ENCODE results near the gene TREML1. TPM values are rescaled to one million over a fixed set of nuclear protein-coding genes. Genes with fewer than 3 reads are reported as not detected.
"Not testable (repeated sequence)": the region's sequence is repeated elsewhere in the genome, so short reads cannot be mapped to it uniquely, and the experiment has no call there.

TREML1 gene, protein sequence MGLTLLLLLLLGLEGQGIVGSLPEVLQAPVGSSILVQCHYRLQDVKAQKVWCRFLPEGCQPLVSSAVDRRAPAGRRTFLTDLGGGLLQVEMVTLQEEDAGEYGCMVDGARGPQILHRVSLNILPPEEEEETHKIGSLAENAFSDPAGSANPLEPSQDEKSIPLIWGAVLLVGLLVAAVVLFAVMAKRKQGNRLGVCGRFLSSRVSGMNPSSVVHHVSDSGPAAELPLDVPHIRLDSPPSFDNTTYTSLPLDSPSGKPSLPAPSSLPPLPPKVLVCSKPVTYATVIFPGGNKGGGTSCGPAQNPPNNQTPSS
- polyA plus RNA-seq (2013, experiment 1 of 2; ENCODE audit: insufficient read length): not detected
- not detected for polyA plus RNA-seq (2013, experiment 2 of 2; ENCODE audit: insufficient read length)

DNA sequence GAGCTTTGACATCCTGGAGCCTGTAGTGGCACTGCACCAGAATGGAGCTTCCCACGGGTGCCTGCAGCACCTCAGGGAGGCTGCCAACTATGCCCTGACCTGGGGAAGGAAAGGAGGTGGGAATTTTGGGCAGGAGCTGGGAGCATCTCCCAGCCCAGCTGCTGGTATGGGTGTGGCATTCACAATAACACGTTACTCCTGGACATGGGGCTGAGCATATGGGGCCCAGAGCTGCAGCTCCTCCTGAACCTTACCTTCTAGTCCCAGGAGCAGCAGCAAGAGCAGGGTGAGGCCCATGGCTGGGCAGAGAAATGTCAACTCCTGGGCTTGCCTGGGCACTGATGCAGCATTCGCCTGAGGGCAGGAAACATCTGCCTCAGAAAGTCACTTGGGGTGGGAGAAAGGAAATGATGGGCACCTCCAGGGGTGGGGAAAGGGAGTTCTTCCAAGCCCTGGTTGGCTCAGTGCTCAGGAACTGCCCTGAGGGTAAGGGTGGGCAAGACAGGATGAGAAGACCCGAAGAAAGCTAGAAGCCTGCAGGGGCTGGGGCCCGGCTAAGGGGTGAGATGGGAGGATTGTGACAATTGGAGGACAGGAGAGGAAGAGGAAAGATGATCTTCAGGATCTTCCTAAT, at the start of gene TREML1:
TREML1 (minus strand) TSS at position 356 of the 634 bp plus-strand sequence; CDS start at position 297, 59 bp downstream.
- DNase-seq: no peak

DNA sequence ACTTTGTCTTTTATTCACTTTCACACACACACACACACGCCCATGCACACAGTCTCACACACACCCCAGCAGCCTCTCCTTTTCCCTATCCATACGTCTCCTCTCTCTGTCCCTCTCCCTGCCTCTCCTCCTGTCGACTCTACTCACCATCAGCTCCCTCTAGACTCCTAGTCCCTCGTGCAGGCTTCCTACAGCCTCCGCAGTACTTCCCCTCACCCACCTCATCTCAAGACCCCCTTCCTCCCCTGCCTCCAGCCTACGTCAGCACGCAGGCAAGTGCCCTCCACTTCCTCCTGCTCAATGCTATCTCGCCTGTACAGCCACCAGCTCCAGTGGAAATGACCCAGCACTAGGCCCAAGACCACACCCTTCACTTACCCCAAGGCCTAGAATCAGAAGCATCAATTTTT, 47.6 kb upstream of the TREML1 start:
- no peak for DNase-seq

DNA sequence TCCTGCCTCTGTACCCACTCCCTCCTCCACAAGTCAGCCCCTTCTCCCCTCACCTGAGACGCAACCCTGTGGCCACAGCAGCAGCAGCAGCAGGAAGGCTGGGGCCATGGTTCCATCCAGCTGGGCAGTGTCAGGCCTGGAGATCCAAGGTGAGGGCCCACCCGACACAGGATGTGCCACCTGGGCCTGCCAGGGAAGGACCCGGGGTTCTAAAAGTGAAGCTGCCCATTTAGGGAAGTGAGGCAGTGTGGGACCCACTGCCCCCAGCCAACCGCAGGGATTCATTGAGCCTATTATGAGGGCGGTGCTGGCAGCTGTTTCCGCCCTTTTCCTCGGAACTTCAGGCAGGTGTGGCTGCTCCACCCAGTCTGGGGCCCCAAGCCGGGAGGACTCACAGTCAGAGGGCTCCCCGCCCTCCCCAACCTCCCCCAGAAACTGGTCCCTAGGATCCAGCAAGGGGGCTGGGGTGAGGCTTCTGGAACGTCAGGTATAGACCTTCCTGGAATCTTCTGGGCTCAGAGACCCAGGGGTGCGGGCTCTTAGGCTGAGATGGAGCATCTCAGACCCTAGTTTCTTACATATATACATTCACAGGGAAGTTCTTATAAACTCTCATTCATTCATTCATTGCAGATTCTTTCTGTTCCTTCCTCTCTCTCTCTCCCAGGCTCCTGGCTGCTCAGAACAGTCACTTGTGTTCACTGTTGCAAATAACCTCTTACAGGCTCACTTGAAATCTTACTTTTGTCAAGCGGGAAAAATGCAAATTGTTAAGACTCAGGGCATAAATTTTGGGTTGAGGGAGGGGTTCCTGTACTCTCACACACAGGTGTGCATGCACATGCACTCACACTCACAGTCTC, 47.0 kb upstream of the TREML1 start, which contains the start of gene TREML2:
TREML2 (minus strand) TSS at position 249 of the 863 bp plus-strand sequence; CDS start at position 108, 141 bp downstream.
- DNase-seq: no peak

DNA sequence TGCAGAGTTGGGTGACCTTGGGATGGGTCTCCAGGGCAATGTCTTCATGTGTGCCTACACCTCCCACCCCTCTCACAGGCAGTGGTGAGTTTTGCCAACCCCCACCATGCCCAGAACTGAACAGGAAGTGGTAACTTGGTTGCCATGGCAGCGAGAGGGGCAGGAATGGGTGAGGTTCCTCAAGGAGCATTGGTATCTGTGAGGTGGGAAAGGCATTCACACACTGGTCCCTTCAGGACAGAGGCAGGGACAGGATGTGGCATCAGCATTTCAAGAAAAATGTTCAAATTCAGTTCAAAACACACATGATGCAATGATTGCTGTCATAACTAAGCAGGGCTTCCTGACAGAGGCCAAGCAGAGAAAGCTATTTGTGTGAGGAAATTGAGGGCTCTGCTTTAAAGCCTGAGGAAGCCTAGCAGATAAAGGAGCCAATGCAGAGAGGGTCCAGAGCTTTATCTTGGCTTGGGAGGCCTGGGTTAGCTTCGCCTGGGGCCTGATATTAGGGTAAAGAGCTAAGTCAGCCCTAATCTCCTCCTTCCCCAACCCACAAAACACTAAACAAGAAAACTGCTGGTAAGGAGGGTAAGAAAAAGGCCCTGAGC, 46.3 kb upstream of the TREML1 start:
- peak; percentile 57 for DNase-seq

DNA sequence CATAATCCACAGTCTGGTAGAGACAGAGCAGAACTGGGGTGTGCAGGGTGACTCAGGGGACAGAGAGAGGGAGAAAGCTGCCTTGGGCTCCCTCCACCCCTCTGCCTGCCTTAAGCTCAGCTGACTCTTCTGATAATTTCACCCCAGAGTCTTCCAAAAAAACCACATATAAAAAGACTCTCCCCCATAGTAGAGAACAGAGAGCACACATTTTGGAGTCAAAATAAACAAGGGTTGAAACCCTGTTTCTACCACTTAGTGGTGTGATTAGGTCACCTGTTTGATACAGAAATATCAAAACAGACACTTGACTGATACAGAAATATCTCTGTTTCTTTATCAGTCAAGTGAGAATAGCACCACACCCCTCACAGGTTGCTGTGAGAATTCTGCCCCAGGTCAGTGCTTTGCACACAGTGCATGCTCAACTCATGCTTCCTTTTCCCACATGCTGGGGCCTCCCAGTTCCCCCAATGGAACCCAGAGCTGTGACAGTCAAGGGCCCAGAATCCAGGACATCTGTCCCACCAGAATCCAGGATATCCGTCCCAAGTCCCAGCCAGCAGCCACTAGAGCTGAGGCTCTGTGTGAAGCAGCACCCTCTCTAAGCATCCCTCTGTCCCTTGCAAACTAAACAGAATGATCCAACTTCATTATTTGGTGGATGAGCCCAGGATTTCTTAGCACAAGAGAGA, 45.6 kb upstream of the TREML1 start:
- no peak for DNase-seq

DNA sequence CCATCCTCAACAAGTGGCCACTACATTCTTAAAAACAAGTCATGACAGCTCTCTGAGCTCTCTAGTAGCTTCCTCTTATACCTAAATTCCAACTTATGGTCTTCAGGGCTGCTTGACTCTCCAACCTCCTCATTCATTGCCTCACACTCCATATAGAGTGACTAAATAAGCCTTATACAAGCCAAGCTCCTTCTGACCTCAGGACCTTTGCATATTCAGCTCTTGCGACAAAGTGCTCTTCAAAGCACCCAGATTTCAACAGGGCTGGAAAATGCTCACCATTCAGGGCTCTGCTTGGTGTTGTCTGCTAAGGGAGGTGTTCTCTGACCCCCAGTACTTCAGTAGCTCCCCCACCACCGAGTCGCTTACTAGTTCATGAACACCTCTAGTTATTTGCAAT, 43.1 kb upstream of the TREML1 start:
- DNase-seq: no peak

DNA sequence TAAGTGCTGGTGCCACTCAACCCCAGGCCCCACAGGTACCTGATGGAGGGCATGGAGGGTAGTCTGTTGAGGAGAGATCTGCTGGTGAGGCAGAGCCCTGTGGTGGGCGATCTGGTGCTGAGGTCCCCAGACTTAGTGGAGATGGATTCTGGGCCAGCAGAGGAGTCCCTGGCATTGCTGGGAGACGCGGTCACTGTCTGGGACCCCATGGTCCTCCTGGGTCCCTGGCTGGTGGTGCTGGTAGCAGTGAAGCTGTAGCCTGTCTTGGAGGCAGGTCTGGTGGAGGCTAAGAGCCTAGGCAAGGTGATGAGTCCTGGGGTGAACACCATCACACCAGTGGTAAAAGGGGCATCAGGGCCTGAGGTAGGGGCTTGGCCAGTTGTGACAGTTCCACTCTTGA, 40.2 kb upstream of the TREML1 start:
- no peak for DNase-seq

DNA sequence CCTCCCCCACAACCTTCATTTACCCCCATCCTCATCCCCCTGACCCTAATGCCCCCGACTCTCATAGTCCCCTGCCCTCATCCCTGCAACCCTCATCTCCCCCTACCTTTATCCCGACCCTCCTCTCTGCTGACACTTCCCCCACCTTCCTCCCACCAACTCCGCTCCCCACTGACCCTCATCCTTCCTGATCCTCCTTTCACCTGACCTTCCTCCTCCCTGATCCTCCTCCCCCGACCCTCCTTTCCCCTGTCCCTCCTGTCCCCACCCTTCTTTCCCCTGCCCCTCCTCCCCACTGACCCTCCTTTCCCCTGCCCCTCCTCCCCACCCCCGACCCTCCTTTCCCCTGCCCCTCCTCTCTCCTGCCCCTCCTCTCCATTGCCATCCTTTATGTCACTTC, 39.7 kb upstream of the TREML1 start:
- DNase-seq: no peak

DNA sequence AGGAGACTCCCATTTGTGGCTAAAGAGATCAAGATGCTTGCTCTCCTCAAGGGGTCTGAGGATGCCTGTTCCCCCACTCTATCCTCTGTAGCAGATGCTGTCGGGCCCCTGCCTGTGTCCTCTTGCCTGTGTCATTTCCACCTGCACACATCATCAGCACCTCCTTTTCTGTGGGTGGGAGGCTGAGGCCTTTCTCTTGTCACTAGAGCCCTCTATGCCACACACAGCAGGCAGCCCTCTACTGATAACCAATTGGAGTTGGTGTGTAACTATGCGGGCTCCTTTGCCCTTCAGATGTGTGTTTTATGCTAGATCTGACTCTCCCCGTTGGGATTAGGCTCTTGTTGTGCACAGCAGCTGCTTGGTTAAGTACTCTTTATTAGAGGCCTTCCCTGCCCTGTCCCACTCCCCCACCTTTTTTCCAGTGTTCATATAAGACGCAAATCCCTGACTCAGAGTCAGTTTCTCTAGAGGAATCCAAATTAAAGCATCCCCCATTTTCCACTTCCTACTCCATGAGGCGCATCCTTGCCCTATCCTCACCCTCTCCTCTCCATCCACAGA, 39.1 kb upstream of the TREML1 start:
- DNase-seq: no peak

DNA sequence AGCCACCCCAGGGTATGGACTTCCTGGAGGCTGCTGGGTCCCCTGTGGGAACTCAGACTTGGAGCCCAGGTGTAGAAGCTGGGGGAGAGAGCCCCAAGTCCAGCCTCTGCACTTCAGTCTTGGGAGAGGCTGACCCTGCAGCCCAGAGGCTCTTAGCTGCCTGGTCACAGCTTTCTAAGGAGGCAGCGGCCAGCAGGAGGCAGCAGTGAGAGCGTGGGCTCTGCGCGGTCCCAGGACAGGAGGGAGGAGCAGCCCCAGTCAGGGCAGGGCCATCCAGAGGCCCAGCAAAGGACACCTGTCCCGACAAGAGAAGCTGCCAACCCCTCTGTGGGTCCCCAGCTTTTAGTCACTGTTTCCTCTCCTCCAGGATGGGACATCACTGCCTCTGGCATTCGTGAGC, 37.4 kb upstream of the TREML1 start:
- DNase-seq: no peak

DNA sequence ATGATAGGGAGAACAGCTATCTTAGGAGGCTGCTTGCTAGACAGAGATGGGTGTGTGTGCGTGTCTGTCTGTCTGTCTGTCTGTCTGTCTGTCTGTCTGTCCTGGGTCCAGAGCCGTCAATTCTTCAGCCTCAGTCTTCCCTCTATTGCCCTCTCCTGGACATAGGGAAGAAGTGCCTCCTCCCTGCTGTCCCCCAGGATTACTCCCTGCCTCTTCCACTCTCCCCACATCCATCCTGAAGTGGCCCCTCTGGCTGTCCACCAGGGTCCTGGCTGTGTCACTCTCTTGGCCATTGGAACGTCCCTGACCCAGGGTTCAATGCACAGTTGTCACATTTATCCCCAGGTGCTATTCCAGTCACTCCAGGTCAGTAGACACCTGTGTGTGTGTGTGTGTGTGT, 36.6 kb upstream of the TREML1 start:
- no peak for DNase-seq

DNA sequence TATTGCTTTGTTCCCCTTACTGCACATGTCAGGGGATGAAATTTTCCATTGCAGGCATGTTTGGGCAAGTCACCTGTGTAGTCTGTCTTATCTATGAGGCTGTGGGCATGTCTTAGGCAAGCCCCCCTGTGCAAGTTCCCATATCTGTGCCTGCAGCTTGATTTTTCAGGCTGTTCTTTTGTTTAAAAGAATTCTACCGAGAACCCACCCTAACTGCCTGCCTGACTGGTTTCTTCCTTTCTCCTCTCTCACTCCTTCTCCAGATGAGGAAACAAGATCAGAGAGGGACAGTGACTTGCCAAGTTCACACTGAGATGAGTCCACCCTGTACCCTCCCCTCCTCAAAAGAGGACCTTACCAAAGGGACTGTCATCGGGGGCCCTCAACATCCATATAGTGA, 35.8 kb upstream of the TREML1 start:
- no peak for DNase-seq

DNA sequence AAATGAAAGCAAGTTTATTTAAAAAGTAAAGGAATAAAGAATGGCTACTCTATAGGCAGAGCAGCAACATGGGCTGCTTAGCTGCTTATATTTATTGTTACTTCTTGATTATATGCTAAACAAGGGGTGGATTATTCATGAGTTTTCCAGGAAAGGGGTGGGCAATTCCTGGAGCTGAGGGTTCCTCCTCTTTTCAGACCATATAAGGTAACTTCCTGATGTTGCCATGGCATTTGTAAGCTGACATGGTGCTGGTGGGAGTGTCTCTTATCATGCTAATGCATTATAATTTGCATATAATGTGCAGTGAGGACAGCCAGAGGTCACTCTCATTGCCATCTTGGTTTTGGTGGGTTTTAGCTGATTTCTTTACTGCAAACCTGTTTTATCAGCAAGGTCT, 34.9 kb upstream of the TREML1 start:
- not testable (repeated sequence) for DNase-seq

DNA sequence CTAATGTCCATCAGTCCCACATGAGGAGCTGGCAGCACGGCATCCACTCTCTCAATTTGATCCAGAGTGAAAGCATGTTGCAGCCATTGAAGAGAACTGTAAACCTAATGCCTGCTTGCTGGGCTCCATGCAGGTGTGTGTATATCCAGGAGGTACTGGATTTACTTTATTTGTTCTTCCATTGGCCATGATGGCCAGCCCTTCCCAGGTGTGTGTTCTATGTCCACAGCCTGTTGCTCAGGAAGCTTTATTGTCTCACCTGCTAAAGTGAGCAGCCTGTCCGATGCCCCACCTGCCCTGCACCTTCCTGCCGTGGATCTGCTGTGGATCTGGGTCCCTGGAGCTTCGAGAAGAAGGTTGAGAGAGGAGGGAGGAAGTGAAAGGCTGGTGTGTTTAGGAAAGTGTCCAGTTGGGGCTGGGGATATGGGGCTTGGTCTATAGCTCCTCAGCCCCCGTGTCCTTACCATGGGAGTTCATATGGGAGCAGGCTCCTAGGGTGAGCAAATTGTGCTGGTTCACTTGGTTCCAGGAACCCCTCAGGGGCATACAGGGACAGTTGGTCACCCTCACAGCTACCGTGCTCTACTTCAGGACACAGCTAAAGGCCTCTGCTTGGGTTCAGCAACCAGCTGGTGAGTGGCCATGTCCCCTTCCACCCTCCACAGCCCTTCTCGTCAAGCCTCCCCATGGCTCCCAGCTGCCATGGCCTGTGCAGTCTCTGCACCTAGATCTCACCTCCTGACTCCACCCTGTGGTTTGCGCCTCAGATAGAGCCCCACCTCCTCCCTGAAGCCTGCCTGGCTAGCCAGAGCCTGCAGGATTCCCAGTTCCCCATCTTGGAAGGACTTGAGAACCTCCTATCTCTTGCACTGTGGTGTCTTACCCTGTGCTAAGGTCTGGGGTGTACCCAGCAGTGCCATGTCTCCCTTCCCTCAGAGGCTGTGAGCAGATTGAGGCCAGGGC, 34.1 kb upstream of the TREML1 start:
- DNase-seq: no peak

DNA sequence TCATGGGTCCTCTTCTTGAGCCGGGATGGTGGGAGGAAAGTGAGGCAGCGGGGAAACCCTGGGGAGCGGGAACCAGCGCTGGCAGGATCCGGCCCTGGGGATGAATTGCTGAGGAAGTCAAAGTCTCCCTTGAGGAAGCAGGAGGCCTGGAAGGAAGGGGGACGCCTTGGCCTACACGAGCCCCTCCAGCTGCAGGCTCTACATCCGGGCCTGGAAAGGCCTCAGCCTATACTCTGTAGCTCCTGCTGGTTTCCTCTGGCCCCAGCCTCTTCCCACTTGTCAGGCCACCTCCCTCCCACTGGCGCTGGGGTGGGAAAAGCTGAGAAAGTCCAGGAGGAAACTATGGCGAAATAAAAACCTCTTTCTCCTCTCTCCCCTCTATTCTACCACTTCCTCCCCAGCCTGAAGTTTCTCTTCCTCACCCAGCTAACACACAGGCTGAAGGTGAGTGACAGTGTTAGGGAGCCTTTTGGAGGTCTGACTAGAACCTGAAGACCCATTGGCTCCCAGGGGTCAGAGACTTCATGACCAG, 31.9 kb upstream of the TREML1 start:
- DNase-seq: no peak

DNA sequence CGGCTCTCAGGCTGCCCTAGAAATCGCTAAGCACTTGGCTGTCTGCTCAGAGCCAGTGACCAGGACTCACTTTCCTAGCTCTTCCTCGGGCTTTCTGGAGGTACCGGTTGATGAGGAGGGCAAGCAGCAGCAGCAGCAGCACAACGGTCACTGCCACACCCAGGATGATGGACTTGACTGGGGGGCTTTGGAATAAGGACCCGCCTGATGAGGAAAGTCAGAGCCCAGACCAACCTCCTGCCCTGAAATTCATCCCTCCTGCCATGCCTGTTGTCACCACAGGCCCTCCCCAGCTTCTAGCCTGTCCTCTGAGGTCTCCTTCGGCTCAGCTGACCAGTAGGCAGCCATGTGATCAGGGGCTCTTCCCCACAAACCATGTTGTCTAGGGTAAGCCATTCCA, 30.6 kb upstream of the TREML1 start:
- no peak for DNase-seq

DNA sequence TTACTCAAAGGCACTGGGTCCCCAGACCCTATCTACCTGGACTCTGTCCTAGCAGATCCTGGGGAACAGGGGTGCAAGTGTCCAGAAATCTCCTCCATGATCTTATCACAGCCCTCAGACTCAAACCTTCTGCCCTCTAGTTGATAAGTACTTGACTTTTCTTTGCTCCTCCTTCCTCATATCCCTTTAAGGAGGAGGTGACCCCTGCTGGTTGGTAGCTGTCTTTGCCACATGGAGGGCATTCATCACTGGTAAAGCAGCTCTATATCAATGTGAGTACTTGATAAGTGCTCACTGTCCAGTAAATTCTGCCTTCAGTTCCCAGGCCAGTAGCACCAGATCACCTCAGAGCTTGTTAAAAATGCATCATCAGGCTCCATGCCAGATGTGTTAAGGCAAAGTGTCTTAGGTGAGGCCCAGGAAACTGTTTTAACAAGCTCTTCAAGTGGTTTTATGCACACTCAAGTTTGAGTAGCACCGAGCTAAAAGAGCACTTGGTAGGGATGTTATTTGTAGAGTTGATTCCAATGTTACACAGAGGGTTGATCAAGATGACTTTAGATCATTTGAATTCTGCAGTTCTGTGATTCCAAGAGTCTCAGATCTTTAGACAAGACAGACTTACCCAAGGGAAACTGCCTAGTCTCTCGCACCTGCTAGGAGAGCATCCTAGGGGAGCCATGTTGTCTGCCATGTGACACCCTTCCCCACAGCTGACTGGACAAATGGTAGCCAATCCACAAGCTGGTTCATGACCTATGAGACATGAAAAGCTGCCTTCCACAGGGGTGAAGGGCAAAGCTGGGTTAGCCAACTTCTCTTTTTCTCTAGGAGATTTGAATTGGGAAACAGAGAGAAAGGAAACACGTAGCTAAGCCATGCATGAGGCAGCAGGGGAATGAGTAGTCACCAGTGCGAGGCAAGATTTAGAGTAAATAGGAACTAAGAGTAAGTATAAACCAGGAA, 28.2 kb upstream of the TREML1 start:
- DNase-seq: peak; percentile 55

DNA sequence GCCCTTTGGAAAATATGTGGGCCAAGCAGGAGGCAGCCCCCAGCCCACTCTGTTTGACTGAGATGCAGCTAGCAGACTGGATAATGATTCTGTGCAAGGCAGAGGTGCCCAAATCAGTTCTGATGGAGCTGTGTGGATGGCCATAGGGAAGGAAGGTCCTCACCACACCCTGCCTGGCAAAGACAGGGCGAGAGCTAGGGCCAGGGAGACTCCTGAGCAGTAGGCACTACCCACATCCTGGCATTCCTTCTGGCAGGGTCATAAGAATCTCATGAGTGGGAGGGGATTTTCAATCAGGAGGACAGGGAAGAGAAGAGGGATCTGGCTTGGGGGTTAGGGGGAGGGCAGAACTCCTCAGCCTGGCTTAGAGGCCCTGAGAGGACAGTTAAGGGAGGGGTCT, 27.4 kb upstream of the TREML1 start:
- no peak for DNase-seq

DNA sequence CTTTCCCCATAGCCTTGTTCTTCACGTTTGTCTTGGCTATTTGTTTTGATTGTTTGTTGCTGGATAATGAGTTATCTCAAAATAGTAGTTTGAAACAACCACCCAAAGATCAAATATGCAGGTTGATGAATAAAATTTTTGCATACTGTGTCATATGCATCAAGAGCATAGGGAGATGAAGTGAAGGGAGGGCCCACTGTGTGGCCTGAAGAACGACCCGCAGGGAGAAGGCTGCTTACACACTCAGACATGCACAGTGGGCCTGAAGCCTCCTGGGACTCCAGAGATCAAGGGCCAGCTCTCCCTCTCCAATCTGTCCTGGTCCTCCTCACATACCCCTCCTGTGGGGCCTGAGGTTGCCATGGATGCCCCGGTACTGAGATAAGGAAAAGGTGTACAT, 25.0 kb upstream of the TREML1 start:
- no peak for DNase-seq

Measured in fibroblast of skin of scalp (primary cell).